PC-3 (cell line): ENCODE results near the gene EPGN. TPM values are rescaled to one million over a fixed set of nuclear protein-coding genes. Genes with fewer than 3 reads are reported as not detected.
A peak's percentile ranks its signal among the peaks of the same experiment; 100 is the strongest.

Experiments
- ATAC-seq: fragments of 200-7000 bp; cut with Tn5 transposase; 2 replicates; pipeline ENCODE4 v1.9.1; 2020; ENCODE audit warnings: mild to moderate bottlenecking, moderate library complexity
- BruUV-seq: library from RNA; stranded (reverse); fragments of 400-500 nt; replicated peaks from 2 replicates; lab custom pipeline; 2021; lab: Mats Ljungman, UMichigan
- CTCF ChIA-PET: fragments of 300-600 bp; sonication (Branson Sonifier 250); formaldehyde crosslinking; loops from one replicate; lab custom pipeline; 2022; ENCODE audit warnings: antibody characterized with exemption; lab: Charles Lee
- POLR2A ChIA-PET: fragments of 300-600 bp; sonication (Branson Sonifier 250); formaldehyde crosslinking; loops from one replicate; lab custom pipeline; 2022; ENCODE audit warnings: antibody characterized with exemption; ENCODE audit not compliant: unreplicated experiment; lab: Charles Lee
- DNase-seq: peaks from one replicate; pipeline ENCODE4 v3.0.0-alpha.2; 2015
- H2AFZ ChIP-seq: fragments of 300-600 bp; sonication (generic); 2 replicates; pipeline ENCODE4 v1.6.0; 2016; ENCODE audit warnings: antibody characterized with exemption, low read length
- H3F3A ChIP-seq: fragments of 300-600 bp; sonication (generic); one replicate; pipeline ENCODE4 v1.6.0; 2017; ENCODE audit warnings: antibody characterized with exemption, low read length, control low read depth, mild to moderate bottlenecking; ENCODE audit not compliant: unreplicated experiment
- H3K27ac ChIP-seq: fragments of 300-600 bp; sonication (generic); 2 replicates; pipeline ENCODE4 v1.5.1; 2016; ENCODE audit warnings: mild to moderate bottlenecking, low read length
- H3K27me3 ChIP-seq: fragments of 300-600 bp; sonication (generic); 2 replicates; pipeline ENCODE4 v1.6.1; 2016; ENCODE audit warnings: low read length, mixed read lengths
- H3K36me3 ChIP-seq: fragments of 300-600 bp; sonication (generic); 2 replicates; pipeline ENCODE4 v1.6.1; 2016; ENCODE audit warnings: low read depth, mixed run types, low read length, mixed read lengths
- H3K4me1 ChIP-seq: fragments of 300-600 bp; sonication (generic); 2 replicates; pipeline ENCODE4 v1.5.1; 2016; ENCODE audit warnings: low read length; ENCODE audit not compliant: insufficient read depth
- H3K4me2 ChIP-seq: fragments of 300-600 bp; sonication (generic); 2 replicates; pipeline ENCODE4 v1.6.0; 2016; ENCODE audit warnings: low read length
- H3K4me3 ChIP-seq: fragments of 300-600 bp; sonication (generic); 2 replicates; pipeline ENCODE4 v1.5.1; 2016; ENCODE audit warnings: mild to moderate bottlenecking, low read length, mixed read lengths
- H3K79me2 ChIP-seq: fragments of 300-600 bp; sonication (generic); 2 replicates; pipeline ENCODE4 v1.6.1; 2017; ENCODE audit warnings: low read length, mixed read lengths
- H3K9ac ChIP-seq: fragments of 300-600 bp; sonication (generic); 2 replicates; pipeline ENCODE4 v1.6.0; 2016; ENCODE audit warnings: mild to moderate bottlenecking, low read length
- H3K9me2 ChIP-seq: fragments of 300-600 bp; sonication (generic); replicated peaks from 2 replicates; pipeline ENCODE4 v1.6.1; 2016; ENCODE audit warnings: mixed run types, low read length, mixed read lengths
- H3K9me3 ChIP-seq: fragments of 300-600 bp; sonication (generic); 2 replicates; pipeline ENCODE4 v1.6.1; 2016; ENCODE audit warnings: low read length, mixed read lengths
- H4K20me1 ChIP-seq: fragments of 300-600 bp; sonication (generic); 2 replicates; pipeline ENCODE4 v1.6.1; 2016; ENCODE audit warnings: low read length, mixed read lengths
- CTCF ChIP-seq: fragments of 300-600 bp; sonication (generic); conservative IDR thresholded peaks from 2 replicates; pipeline ENCODE4 v1.5.1; 2017; ENCODE audit warnings: antibody characterized with exemption, low read depth, mild to moderate bottlenecking, low read length
- EZH2 ChIP-seq: fragments of 300-600 bp; sonication (generic); IDR thresholded peaks from one replicate; pipeline ENCODE4 v1.6.1; 2017; ENCODE audit warnings: antibody characterized with exemption, mild to moderate bottlenecking, low read length; ENCODE audit not compliant: unreplicated experiment
- EZH2phosphoT487 ChIP-seq: fragments of 300-600 bp; sonication (generic); IDR thresholded peaks from 2 replicates; pipeline ENCODE4 v1.6.1; 2018; ENCODE audit warnings: mild to moderate bottlenecking, antibody characterized with exemption, low read length, borderline replicate concordance
- intact Hi-C: fragments of 100-400 bp; cut with micrococcal nuclease; formaldehyde crosslinking; loops from 2 replicates; pipeline ENCODE4 v1.9.0; 2023
- total RNA-seq: library from RNA; depleted of rRNA; stranded (reverse); fragments of >200 nt; gene quantifications from 2 replicates; pipeline ENCODE4 v1.2.3, GENCODE V29; 2014

The EPGN gene
- total RNA-seq, 1 experiment from 2014 or later = 98.0 TPM

DNA sequence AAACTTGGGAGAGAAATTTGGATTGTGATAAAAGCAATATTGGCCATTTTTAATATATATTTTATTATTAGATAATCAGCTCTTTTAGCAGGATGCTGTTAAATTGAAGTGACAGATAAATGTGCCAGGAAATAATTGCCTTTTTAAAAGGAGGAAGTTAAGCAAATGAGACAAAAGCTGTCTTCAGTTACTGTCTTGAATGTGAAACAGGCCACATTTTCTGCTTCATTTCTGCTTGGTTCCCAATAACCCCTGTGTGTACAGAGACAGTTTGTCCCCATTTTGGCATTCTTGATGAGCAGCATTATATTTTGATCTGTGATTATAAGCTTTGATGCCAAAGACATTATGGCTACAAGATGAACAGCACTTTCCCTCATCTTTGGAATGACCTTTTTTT, 953 bp downstream of the EPGN start:
- peaks cover 29% of the 10 kb centered on the region for H3K79me2 ChIP-seq
- H4K20me1 ChIP-seq = no peaks in the 10 kb centered on the region
- H3K9me2 ChIP-seq = no peaks in the 10 kb centered on the region
- peaks cover 6% of the 10 kb centered on the region; the same call in 1 of the 2 replicates for H3K36me3 ChIP-seq
- TF ChIP-seq EZH2phosphoT487 = no peak
- TF ChIP-seq CTCF = no peak
- TF ChIP-seq EZH2 = no peak
- ChIA-PET CTCF (interaction anchor here (1.0 to 1.9 kb wide), 2 partner anchors 78 to 81 kb away, joined by 4 to 8 read pairs; no protein-coding TSS in a partner anchor), POLR2A (interaction anchor here (1.5 kb wide), 1 partner anchor 78 kb away, joined by 5 read pairs; no protein-coding TSS in a partner anchor)
- DNase-seq = no peak
- BruUV-seq = no TSS peak
- H3K27me3 ChIP-seq = no peaks in the 10 kb centered on the region
- intact Hi-C loops = no loop called here
- peak overlapping the region; percentile 76 for H3K4me2 ChIP-seq
- H3K4me3 ChIP-seq = peak overlapping the region; percentile 69
- peak overlapping the region; percentile 86 for H3K27ac ChIP-seq
- H3F3A ChIP-seq = peaks cover 15% of the 10 kb centered on the region
- no peak overlapping the region for H2AFZ ChIP-seq
- no peaks in the 10 kb centered on the region for H3K9me3 ChIP-seq
- no peak for ATAC-seq
- peaks cover 34% of the 10 kb centered on the region for H3K4me1 ChIP-seq
- H3K9ac ChIP-seq = peak overlapping the region; percentile 74

DNA sequence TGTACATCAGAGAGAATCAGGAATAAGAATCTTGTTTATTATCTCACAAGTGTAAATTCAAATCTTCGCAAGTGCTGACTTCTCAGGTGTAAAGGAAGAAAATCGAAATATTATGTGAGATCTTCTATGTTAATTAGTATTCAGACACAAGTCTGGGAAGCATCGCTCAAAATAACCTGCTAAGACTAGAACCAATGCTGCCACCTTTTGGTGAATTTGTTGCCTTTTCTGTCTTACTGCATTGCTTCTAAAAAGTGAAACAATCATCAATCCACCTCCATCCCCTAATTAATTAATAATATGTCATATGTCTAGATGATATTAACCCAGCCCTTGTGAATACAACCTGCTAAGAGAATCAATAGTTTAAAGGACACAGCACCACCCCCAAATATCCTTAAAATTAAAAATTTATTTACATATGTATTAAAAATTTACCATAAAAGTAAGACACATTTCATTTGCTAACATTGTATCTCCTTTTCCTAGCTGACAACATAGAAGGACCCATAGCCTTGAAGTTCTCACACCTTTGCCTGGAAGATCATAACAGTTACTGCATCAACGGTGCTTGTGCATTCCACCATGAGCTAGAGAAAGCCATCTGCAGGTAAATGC, 3.5 kb downstream of the EPGN start:
- CTCF ChIA-PET = interaction anchor here (0.8 kb wide), 1 partner anchor 123 kb away, joined by 5 read pairs; no protein-coding TSS in a partner anchor
- peaks cover 16% of the 10 kb centered on the region for H3K36me3 ChIP-seq
- no TSS peak for BruUV-seq

More for the DNA sequence above, 3.5 kb downstream of the EPGN start:
- Histone ChIP-seq H3K4me2 (peak overlapping the region; percentile 76), H3K79me2 (peaks cover 29% of the 10 kb centered on the region), H3K4me1 (peaks cover 34% of the 10 kb centered on the region), H3K27ac (no peak overlapping the region), H3K9me2 (no peaks in the 10 kb centered on the region), H2AFZ (no peak overlapping the region), H3K9me3 (no peaks in the 10 kb centered on the region), H3K27me3 (no peaks in the 10 kb centered on the region), H4K20me1 (no peaks in the 10 kb centered on the region), H3K4me3 (peak overlapping the region; percentile 69), H3F3A (peaks cover 15% of the 10 kb centered on the region), H3K9ac (peak overlapping the region; percentile 74)
- ATAC-seq (peak; percentile 57), DNase-seq (peak; percentile 91)
- POLR2A ChIA-PET = no interaction called here
- intact Hi-C loops = loop anchor here (1.0 kb wide), 2 partner anchors 84 to 123 kb away; no protein-coding TSS in a partner anchor
- TF ChIP-seq EZH2phosphoT487 (no peak), EZH2 (no peak), CTCF (peak; percentile 93)
